ENCODE data around the gene PI4KB.
A peak's percentile ranks its signal among the peaks of the same experiment; 100 is the strongest.

PI4KB gene

GRCh38 chr1:151326619-151327222 lies 495 bp downstream of the PI4KB start:
- Mint-ChIP-seq H3K27me3 (ENCODE audit: low read depth) (no peaks in the 10 kb centered on the region), H3K36me3 (ENCODE audit: low read depth) (peaks cover 31% of the 10 kb centered on the region), H3K27ac (peak overlapping the region; percentile 98 to 99 (median 99)), H3K9me3 (no peaks in the 10 kb centered on the region), H3K4me3 (peak overlapping the region; percentile 94 to 97 (median 96)), H3K4me1 (peaks cover 49% of the 10 kb centered on the region)
- no peak for TF ChIP-seq CTCF (IDR thresholded peaks at IDR 0.05; ENCODE audit: unreplicated experiment in 3 of 3)

- Mint-ChIP-seq H3K4me1 (peaks cover 50% of the 10 kb centered on the region), H3K27ac (peak overlapping the region; percentile 98 to 99 (median 99)), H3K4me3 (peak overlapping the region; percentile 94 to 97 (median 96)), H3K27me3 (ENCODE audit: low read depth) (no peaks in the 10 kb centered on the region), H3K36me3 (ENCODE audit: low read depth) (peaks cover 33% of the 10 kb centered on the region), H3K9me3 (no peaks in the 10 kb centered on the region)
- no peak for TF ChIP-seq CTCF (IDR thresholded peaks at IDR 0.05; ENCODE audit: unreplicated experiment in 3 of 3)
Observed at GRCh38 chr1:151325646-151326429, 1.4 kb downstream of the PI4KB start.

GRCh38 chr1:151325231-151325630 lies 2.0 kb downstream of the PI4KB start:
- Mint-ChIP-seq H3K9me3 (no peaks in the 10 kb centered on the region), H3K4me3 (peak overlapping the region; percentile 94 to 97 (median 96)), H3K36me3 (ENCODE audit: low read depth) (peaks cover 39% of the 10 kb centered on the region), H3K4me1 (peaks cover 55% of the 10 kb centered on the region), H3K27ac (peak overlapping the region; percentile 98 to 99 (median 99)), H3K27me3 (ENCODE audit: low read depth) (no peaks in the 10 kb centered on the region)
- TF ChIP-seq CTCF (IDR thresholded peaks at IDR 0.05; ENCODE audit: unreplicated experiment in 3 of 3) = no peak

DNA sequence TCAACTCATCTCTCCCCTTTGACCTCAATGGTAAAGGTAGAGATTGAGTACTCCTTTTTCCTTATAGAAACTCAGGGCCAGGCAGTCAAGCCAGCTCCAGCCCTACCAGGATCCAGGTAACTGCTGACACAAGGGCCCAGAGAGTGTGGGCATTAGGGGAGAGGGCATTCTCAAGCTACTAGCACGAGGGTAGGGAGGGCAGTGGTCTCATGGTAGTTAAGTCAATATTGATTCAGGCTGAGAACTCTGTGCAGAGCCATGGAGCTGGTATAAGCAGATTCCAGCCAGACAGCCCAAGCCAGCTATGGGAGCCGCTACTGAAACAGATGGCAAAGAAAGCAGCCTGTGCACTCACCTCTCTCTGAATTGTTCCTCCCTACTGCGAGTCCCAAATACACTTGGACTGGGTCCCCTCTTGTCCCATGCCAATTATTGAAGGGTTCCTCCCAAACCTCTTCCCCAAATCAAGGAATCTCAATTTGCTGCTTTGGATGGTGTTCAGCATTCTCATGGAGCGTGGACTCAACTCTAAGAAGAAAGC lies 2.8 kb downstream of the PI4KB start:
- peaks cover 55% of the 10 kb centered on the region for H3K4me1 Mint-ChIP-seq
- peak overlapping the region in 1 of 3 experiments; percentile 51 for H3K27ac Mint-ChIP-seq
- peak overlapping the region; percentile 19 to 53 (median 52) for H3K4me3 Mint-ChIP-seq
- TF ChIP-seq CTCF (IDR thresholded peaks at IDR 0.05; ENCODE audit: unreplicated experiment in 3 of 3) = no peak
- H3K9me3 Mint-ChIP-seq = no peaks in the 10 kb centered on the region
- no peaks in the 10 kb centered on the region for H3K27me3 Mint-ChIP-seq (ENCODE audit: low read depth)
- peaks cover 42% of the 10 kb centered on the region for H3K36me3 Mint-ChIP-seq (ENCODE audit: low read depth)

GRCh38 chr1:151318975-151319374 lies 8.2 kb downstream of the PI4KB start:
- no peaks in the 10 kb centered on the region for H3K9me3 Mint-ChIP-seq
- H3K4me3 Mint-ChIP-seq = no peak overlapping the region
- no peaks in the 10 kb centered on the region for H3K27me3 Mint-ChIP-seq (ENCODE audit: low read depth)
- H3K4me1 Mint-ChIP-seq = peaks cover 31% of the 10 kb centered on the region
- peaks cover 59% of the 10 kb centered on the region for H3K36me3 Mint-ChIP-seq (ENCODE audit: low read depth)
- no peak for TF ChIP-seq CTCF (IDR thresholded peaks at IDR 0.05; ENCODE audit: unreplicated experiment in 3 of 3)
- H3K27ac Mint-ChIP-seq = no peak overlapping the region
